ENCODE data around the gene PARD3. TPM values are rescaled to one million over a fixed set of nuclear protein-coding genes. Genes with fewer than 3 reads are reported as not detected.

PARD3 gene
- total and polyA plus RNA-seq, 7 experiments from 2014 or later, result 0.19 to 1.2 (median 0.43) TPM

GRCh38 chr10:34465678-34466077, 349.4 kb downstream of the PARD3 start:
- intact Hi-C loops (cut with micrococcal nuclease), result no loop called here
- no peak for DNase-seq
- Mint-ChIP-seq H3K27me3 (peaks cover 0 to 5% (median 2%) of the 10 kb centered on the region in 5 donors), H3K9me3 (peaks cover 0 to 1% (median 0%) of the 10 kb centered on the region in 11 donors), H3K36me3 (no peaks in the 10 kb centered on the region), H3K4me1 (peaks cover 0 to 1% (median 0%) of the 10 kb centered on the region in 7 donors), H3K4me3 (no peak overlapping the region), H3K27ac (no peak overlapping the region)
- Histone ChIP-seq H3K36me3 (ENCODE audit: control insufficient read depth in 2 of 3, insufficient read depth in 3 of 3, low read length in 3 of 3) (no peaks in the 10 kb centered on the region), H3K9me3 (ENCODE audit: control insufficient read depth in 2 of 3, low read length in 3 of 3) (no peaks in the 10 kb centered on the region), H3K4me3 (ENCODE audit: low read length) (no peak overlapping the region), H3K27ac (ENCODE audit: low read depth, low read length) (no peak overlapping the region), H3K27me3 (ENCODE audit: control insufficient read depth in 2 of 2, insufficient read depth in 2 of 2, low read length in 2 of 2) (no peaks in the 10 kb centered on the region), H3K4me1 (ENCODE audit: control insufficient read depth in 2 of 2, insufficient read depth in 2 of 2, low read length in 2 of 2) (no peaks in the 10 kb centered on the region)
- no peak for ATAC-seq
- ChIA-PET POLR2A (no interaction called here), CTCF (no interaction called here)

GRCh38 chr10:34464591-34464990, 350.5 kb downstream of the PARD3 start:
- no peak overlapping the region for H3K27ac ChIP-seq (ENCODE audit: low read depth, low read length)
- CTCF ChIA-PET, result no interaction called here
- Mint-ChIP-seq H3K36me3 (no peaks in the 10 kb centered on the region), H3K4me1 (peaks cover 0 to 1% (median 0%) of the 10 kb centered on the region in 7 donors), H3K27me3 (peaks cover 0 to 3% (median 0%) of the 10 kb centered on the region in 5 donors), H3K27ac (no peak overlapping the region), H3K4me3 (no peak overlapping the region), H3K9me3 (peaks cover 0 to 1% (median 0%) of the 10 kb centered on the region in 11 donors)
- POLR2A ChIA-PET, result no interaction called here
- ATAC-seq (no peak), DNase-seq (no peak)
- H3K9me3 ChIP-seq (ENCODE audit: control insufficient read depth in 2 of 3, low read length in 3 of 3), result no peaks in the 10 kb centered on the region
- no peaks in the 10 kb centered on the region for H3K36me3 ChIP-seq (ENCODE audit: control insufficient read depth in 2 of 3, insufficient read depth in 3 of 3, low read length in 3 of 3)
- H3K27me3 ChIP-seq (ENCODE audit: control insufficient read depth in 2 of 2, insufficient read depth in 2 of 2, low read length in 2 of 2), result no peaks in the 10 kb centered on the region
- no peaks in the 10 kb centered on the region for H3K4me1 ChIP-seq (ENCODE audit: control insufficient read depth in 2 of 2, insufficient read depth in 2 of 2, low read length in 2 of 2)
- intact Hi-C loops (cut with micrococcal nuclease), result no loop called here
- no peak overlapping the region for H3K4me3 ChIP-seq (ENCODE audit: low read length)

GRCh38 chr10:34464000-34464399, 351.1 kb downstream of the PARD3 start:
- Histone ChIP-seq H3K4me3 (ENCODE audit: low read length) (no peak overlapping the region), H3K27ac (ENCODE audit: low read depth, low read length) (no peak overlapping the region), H3K36me3 (ENCODE audit: control insufficient read depth in 2 of 3, insufficient read depth in 3 of 3, low read length in 3 of 3) (no peaks in the 10 kb centered on the region), H3K9me3 (ENCODE audit: control insufficient read depth in 2 of 3, low read length in 3 of 3) (no peaks in the 10 kb centered on the region), H3K4me1 (ENCODE audit: control insufficient read depth in 2 of 2, insufficient read depth in 2 of 2, low read length in 2 of 2) (no peaks in the 10 kb centered on the region), H3K27me3 (ENCODE audit: control insufficient read depth in 2 of 2, insufficient read depth in 2 of 2, low read length in 2 of 2) (no peaks in the 10 kb centered on the region)
- intact Hi-C loops (cut with micrococcal nuclease), result no loop called here
- ChIA-PET CTCF (no interaction called here), POLR2A (no interaction called here)
- H3K27ac Mint-ChIP-seq, result no peak overlapping the region
- ATAC-seq, result no peak
- H3K4me1 Mint-ChIP-seq, result peaks cover 0 to 1% (median 0%) of the 10 kb centered on the region in 7 donors
- DNase-seq, result no peak
- no peaks in the 10 kb centered on the region for H3K36me3 Mint-ChIP-seq
- no peak overlapping the region for H3K4me3 Mint-ChIP-seq
- H3K9me3 Mint-ChIP-seq, result peaks cover 0 to 1% (median 0%) of the 10 kb centered on the region in 11 donors
- peaks cover 0 to 3% (median 0%) of the 10 kb centered on the region in 5 donors for H3K27me3 Mint-ChIP-seq

- no peak for ATAC-seq
- no peak overlapping the region for H3K4me3 ChIP-seq (ENCODE audit: low read length)
- intact Hi-C loops (cut with micrococcal nuclease), result no loop called here
- Mint-ChIP-seq H3K27me3 (peaks cover 0 to 3% (median 0%) of the 10 kb centered on the region in 5 donors), H3K36me3 (no peaks in the 10 kb centered on the region), H3K4me1 (peaks cover 0 to 1% (median 0%) of the 10 kb centered on the region in 7 donors), H3K4me3 (no peak overlapping the region), H3K9me3 (peaks cover 0 to 1% (median 0%) of the 10 kb centered on the region in 11 donors), H3K27ac (no peak overlapping the region)
- no peak overlapping the region for H3K27ac ChIP-seq (ENCODE audit: low read depth, low read length)
- no peaks in the 10 kb centered on the region for H3K36me3 ChIP-seq (ENCODE audit: control insufficient read depth in 2 of 3, insufficient read depth in 3 of 3, low read length in 3 of 3)
- CTCF ChIA-PET, result no interaction called here
- POLR2A ChIA-PET, result no interaction called here
- H3K4me1 ChIP-seq (ENCODE audit: control insufficient read depth in 2 of 2, insufficient read depth in 2 of 2, low read length in 2 of 2), result no peaks in the 10 kb centered on the region
- no peaks in the 10 kb centered on the region for H3K9me3 ChIP-seq (ENCODE audit: control insufficient read depth in 2 of 3, low read length in 3 of 3)
- no peak for DNase-seq
- H3K27me3 ChIP-seq (ENCODE audit: control insufficient read depth in 2 of 2, insufficient read depth in 2 of 2, low read length in 2 of 2), result no peaks in the 10 kb centered on the region
These were observed 352.1 kb downstream of the PARD3 start for GRCh38 chr10:34462993-34463392.

- ChIA-PET POLR2A (no interaction called here), CTCF (no interaction called here)
- peaks cover 0 to 1% (median 0%) of the 10 kb centered on the region in 11 donors for H3K9me3 Mint-ChIP-seq
- DNase-seq (no peak), ATAC-seq (no peak)
- Histone ChIP-seq H3K27ac (ENCODE audit: low read depth, low read length) (no peak overlapping the region), H3K36me3 (ENCODE audit: control insufficient read depth in 2 of 3, insufficient read depth in 3 of 3, low read length in 3 of 3) (no peaks in the 10 kb centered on the region), H3K9me3 (ENCODE audit: control insufficient read depth in 2 of 3, low read length in 3 of 3) (no peaks in the 10 kb centered on the region), H3K4me1 (ENCODE audit: control insufficient read depth in 2 of 2, insufficient read depth in 2 of 2, low read length in 2 of 2) (no peaks in the 10 kb centered on the region), H3K27me3 (ENCODE audit: control insufficient read depth in 2 of 2, insufficient read depth in 2 of 2, low read length in 2 of 2) (no peaks in the 10 kb centered on the region), H3K4me3 (ENCODE audit: low read length) (no peak overlapping the region)
- no peak overlapping the region for H3K27ac Mint-ChIP-seq
- intact Hi-C loops (cut with micrococcal nuclease), result no loop called here
- H3K4me1 Mint-ChIP-seq, result peaks cover 0 to 1% (median 0%) of the 10 kb centered on the region in 7 donors
- H3K36me3 Mint-ChIP-seq, result no peaks in the 10 kb centered on the region
- H3K27me3 Mint-ChIP-seq, result peaks cover 0 to 3% (median 0%) of the 10 kb centered on the region in 5 donors
- no peak overlapping the region for H3K4me3 Mint-ChIP-seq
These were observed 353.0 kb downstream of the PARD3 start for GRCh38 chr10:34462056-34462455.

- no peaks in the 10 kb centered on the region for H3K9me3 ChIP-seq (ENCODE audit: control insufficient read depth in 2 of 3, low read length in 3 of 3)
- Mint-ChIP-seq H3K9me3 (no peaks in the 10 kb centered on the region), H3K36me3 (no peaks in the 10 kb centered on the region), H3K4me3 (no peak overlapping the region), H3K27ac (no peak overlapping the region), H3K27me3 (no peaks in the 10 kb centered on the region), H3K4me1 (no peaks in the 10 kb centered on the region)
- intact Hi-C loops (cut with micrococcal nuclease), result no loop called here
- no peaks in the 10 kb centered on the region for H3K27me3 ChIP-seq (ENCODE audit: control insufficient read depth in 2 of 2, insufficient read depth in 2 of 2, low read length in 2 of 2)
- H3K27ac ChIP-seq (ENCODE audit: low read depth, low read length), result no peak overlapping the region
- no peaks in the 10 kb centered on the region for H3K4me1 ChIP-seq (ENCODE audit: control insufficient read depth in 2 of 2, insufficient read depth in 2 of 2, low read length in 2 of 2)
- no peak overlapping the region for H3K4me3 ChIP-seq (ENCODE audit: low read length)
- POLR2A ChIA-PET, result no interaction called here
- no peak for DNase-seq
- no peak for ATAC-seq
- CTCF ChIA-PET, result no interaction called here
- H3K36me3 ChIP-seq (ENCODE audit: control insufficient read depth in 2 of 3, insufficient read depth in 3 of 3, low read length in 3 of 3), result no peaks in the 10 kb centered on the region
These were observed 360.4 kb downstream of the PARD3 start for GRCh38 chr10:34454590-34455261.

- Histone ChIP-seq H3K27ac (ENCODE audit: low read depth, low read length) (no peak overlapping the region), H3K9me3 (ENCODE audit: control insufficient read depth in 2 of 3, low read length in 3 of 3) (no peaks in the 10 kb centered on the region), H3K4me1 (ENCODE audit: control insufficient read depth in 2 of 2, insufficient read depth in 2 of 2, low read length in 2 of 2) (no peaks in the 10 kb centered on the region), H3K36me3 (ENCODE audit: control insufficient read depth in 2 of 3, insufficient read depth in 3 of 3, low read length in 3 of 3) (no peaks in the 10 kb centered on the region), H3K4me3 (ENCODE audit: low read length) (no peak overlapping the region), H3K27me3 (ENCODE audit: control insufficient read depth in 2 of 2, insufficient read depth in 2 of 2, low read length in 2 of 2) (no peaks in the 10 kb centered on the region)
- DNase-seq, result no peak
- CTCF ChIA-PET, result no interaction called here
- Mint-ChIP-seq H3K27ac (no peak overlapping the region), H3K4me1 (no peaks in the 10 kb centered on the region), H3K9me3 (no peaks in the 10 kb centered on the region), H3K4me3 (no peak overlapping the region), H3K36me3 (no peaks in the 10 kb centered on the region), H3K27me3 (no peaks in the 10 kb centered on the region)
- POLR2A ChIA-PET, result no interaction called here
- intact Hi-C loops (cut with micrococcal nuclease), result no loop called here
- ATAC-seq, result no peak
These were observed 365.3 kb downstream of the PARD3 start for GRCh38 chr10:34449836-34450235.

Data from naive thymus-derived CD4-positive, alpha-beta T cell (primary cell).